PC-9 (cell line): ENCODE measurements around the gene ABLIM1. TPM values are rescaled to one million over a fixed set of nuclear protein-coding genes. Genes with fewer than 3 reads are reported as not detected.

Experiments
- BruUV-seq: library from RNA; stranded (reverse); fragments of 400-500 nt; replicated peaks from 2 replicates; lab custom pipeline; 2021; lab: Mats Ljungman, UMichigan
- CTCF ChIA-PET: fragments of 300-600 bp; sonication (Branson Sonifier 250); formaldehyde crosslinking; loops from one replicate; lab custom pipeline; 2022; ENCODE audit warnings: antibody characterized with exemption; lab: Charles Lee
- POLR2A ChIA-PET: fragments of 300-600 bp; sonication (Branson Sonifier 250); formaldehyde crosslinking; loops from one replicate; lab custom pipeline; 2022; ENCODE audit warnings: antibody characterized with exemption; ENCODE audit not compliant: unreplicated experiment; lab: Charles Lee
- DNase-seq, 2 experiments: peaks; one replicate each; pipeline versions ENCODE4 v3.0.0 to v3.0.0-alpha.2; 2015 to 2022; ENCODE audit warnings: mixed read lengths in 1 of 2
- H2AFZ ChIP-seq: fragments of 200-600 bp; sonication (generic); 2 replicates; pipeline ENCODE4 v1.8.1; 2017; ENCODE audit warnings: antibody characterized with exemption
- H3F3A ChIP-seq: fragments of 200-600 bp; sonication (generic); 2 replicates; pipeline ENCODE4 v1.8.1; 2017; ENCODE audit warnings: antibody characterized with exemption, mild to moderate bottlenecking, low read depth; ENCODE audit not compliant: insufficient read depth
- H3K27ac ChIP-seq: fragments of 200-600 bp; sonication (generic); 2 replicates; pipeline ENCODE4 v1.6.1; 2016; ENCODE audit warnings: mixed run types
- H3K27me3 ChIP-seq: fragments of 200-600 bp; sonication (generic); 2 replicates; pipeline ENCODE4 v1.6.1; 2016; ENCODE audit warnings: low read depth, mixed run types; ENCODE audit not compliant: insufficient read depth
- H3K36me3 ChIP-seq: fragments of 200-600 bp; sonication (generic); 2 replicates; pipeline ENCODE4 v1.6.1; 2016; ENCODE audit warnings: low read depth, mixed run types
- H3K4me1 ChIP-seq: fragments of 200-600 bp; sonication (generic); replicated peaks from 2 replicates; pipeline ENCODE4 v1.6.1; 2016; ENCODE audit warnings: mixed run types; ENCODE audit not compliant: insufficient read depth
- H3K4me2 ChIP-seq: fragments of 200-600 bp; sonication (generic); 2 replicates; pipeline ENCODE4 v1.6.1; 2017; ENCODE audit warnings: mixed run types
- H3K4me3 ChIP-seq: fragments of 200-600 bp; sonication (generic); 2 replicates; pipeline ENCODE4 v1.6.1; 2016; ENCODE audit warnings: mixed run types
- H3K79me2 ChIP-seq: fragments of 200-600 bp; sonication (generic); 2 replicates; pipeline ENCODE4 v1.6.1; 2017; ENCODE audit warnings: low read depth, mixed run types
- H3K9me2 ChIP-seq: fragments of 200-600 bp; sonication (generic); 2 replicates; pipeline ENCODE4 v1.8.1; 2017; ENCODE audit warnings: mild to moderate bottlenecking; ENCODE audit not compliant: insufficient read depth
- H3K9me3 ChIP-seq: fragments of 200-600 bp; sonication (generic); 2 replicates; pipeline ENCODE4 v1.8.1; 2016; ENCODE audit warnings: low read depth; ENCODE audit not compliant: insufficient read depth
- H4K20me1 ChIP-seq: fragments of 200-600 bp; sonication (generic); 2 replicates; pipeline ENCODE4 v1.8.1; 2017; ENCODE audit not compliant: insufficient read depth
- EZH2 ChIP-seq: fragments of 200-600 bp; sonication (generic); IDR thresholded peaks from 2 replicates; pipeline ENCODE4 v1.8.0; 2017; ENCODE audit warnings: antibody characterized with exemption, low read depth
- intact Hi-C: fragments of 100-400 bp; cut with micrococcal nuclease; formaldehyde crosslinking; loops from one replicate; pipeline ENCODE4 v1.10.0; 2022; ENCODE audit not compliant: unreplicated experiment
- total RNA-seq: library from RNA; stranded (reverse); gene quantifications from 2 replicates; pipeline ENCODE4 v1.2.3, GENCODE V29; 2021
- TF ChIP-seq, protein P1 (sequence below): fragments of 200-600 bp; sonication (generic); conservative IDR thresholded peaks from 2 replicates; pipeline ENCODE4 v1.6.1; 2017; ENCODE audit warnings: mixed run types, antibody characterized with exemption, mild to moderate bottlenecking, moderate library complexity

The ABLIM1 gene
- total RNA-seq, 1 experiment from 2014 or later, result 68.7 TPM

DNA sequence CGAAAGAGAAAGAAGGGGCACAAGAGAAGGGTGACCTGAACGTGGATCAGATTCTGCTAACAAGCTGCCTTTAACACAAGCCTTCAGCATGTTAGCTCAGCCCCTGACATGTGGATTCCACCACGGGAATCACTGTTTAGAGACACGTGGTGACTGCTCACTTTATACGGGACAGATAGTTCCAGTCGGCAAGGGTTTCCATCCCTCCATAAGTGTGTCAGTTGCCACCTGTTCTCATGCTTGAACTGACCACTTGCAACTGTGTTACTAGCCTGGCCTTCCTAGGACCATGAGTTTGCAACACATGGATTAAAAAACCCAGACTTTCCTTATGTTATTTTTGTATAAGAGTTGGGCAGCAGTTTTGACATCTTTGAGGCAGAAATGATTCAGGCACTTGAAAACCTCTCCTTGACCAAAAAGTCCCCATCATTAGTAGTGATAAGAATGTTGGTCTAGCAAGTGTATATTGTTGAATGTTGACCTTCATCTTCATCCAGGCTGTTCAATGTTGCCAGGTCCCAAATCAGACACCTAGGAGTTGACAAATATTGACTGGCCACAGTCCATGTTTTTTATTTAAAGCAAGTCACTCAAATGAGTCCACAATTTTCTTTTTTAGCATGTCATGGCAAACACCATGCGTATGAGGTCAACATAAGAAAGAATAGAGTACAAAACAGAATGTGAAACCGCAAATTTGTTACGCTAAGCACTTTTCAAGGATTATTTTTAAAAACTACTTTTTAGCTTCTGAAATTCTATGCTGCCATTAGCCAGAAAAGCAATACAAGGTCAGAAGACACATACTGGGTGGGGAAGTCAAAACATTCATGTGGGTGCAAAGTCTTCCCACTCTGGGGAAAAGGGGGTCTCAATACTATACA lies 101.6 kb downstream of the ABLIM1 start:
- TF ChIP-seq, protein P1, sequence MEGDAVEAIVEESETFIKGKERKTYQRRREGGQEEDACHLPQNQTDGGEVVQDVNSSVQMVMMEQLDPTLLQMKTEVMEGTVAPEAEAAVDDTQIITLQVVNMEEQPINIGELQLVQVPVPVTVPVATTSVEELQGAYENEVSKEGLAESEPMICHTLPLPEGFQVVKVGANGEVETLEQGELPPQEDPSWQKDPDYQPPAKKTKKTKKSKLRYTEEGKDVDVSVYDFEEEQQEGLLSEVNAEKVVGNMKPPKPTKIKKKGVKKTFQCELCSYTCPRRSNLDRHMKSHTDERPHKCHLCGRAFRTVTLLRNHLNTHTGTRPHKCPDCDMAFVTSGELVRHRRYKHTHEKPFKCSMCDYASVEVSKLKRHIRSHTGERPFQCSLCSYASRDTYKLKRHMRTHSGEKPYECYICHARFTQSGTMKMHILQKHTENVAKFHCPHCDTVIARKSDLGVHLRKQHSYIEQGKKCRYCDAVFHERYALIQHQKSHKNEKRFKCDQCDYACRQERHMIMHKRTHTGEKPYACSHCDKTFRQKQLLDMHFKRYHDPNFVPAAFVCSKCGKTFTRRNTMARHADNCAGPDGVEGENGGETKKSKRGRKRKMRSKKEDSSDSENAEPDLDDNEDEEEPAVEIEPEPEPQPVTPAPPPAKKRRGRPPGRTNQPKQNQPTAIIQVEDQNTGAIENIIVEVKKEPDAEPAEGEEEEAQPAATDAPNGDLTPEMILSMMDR, result no peak
- no peak for TF ChIP-seq EZH2
- BruUV-seq, result no TSS peak
- intact Hi-C loops, result loop anchor here (10.0 kb wide), 1 partner anchor 568 kb away; no protein-coding TSS in a partner anchor
- H3K4me1 ChIP-seq, result no peaks in the 10 kb centered on the region
- no peaks in the 10 kb centered on the region for H4K20me1 ChIP-seq
- H3K4me2 ChIP-seq, result no peak overlapping the region
- H3K79me2 ChIP-seq, result no peaks in the 10 kb centered on the region
- no peaks in the 10 kb centered on the region for H3K36me3 ChIP-seq
- no peaks in the 10 kb centered on the region for H3K27me3 ChIP-seq
- CTCF ChIA-PET, result no interaction called here
- no peak for DNase-seq
- POLR2A ChIA-PET, result no interaction called here
- H3F3A ChIP-seq, result no peaks in the 10 kb centered on the region
- H3K9me3 ChIP-seq, result no peaks in the 10 kb centered on the region
- H3K4me3 ChIP-seq, result no peak overlapping the region
- no peak overlapping the region for H2AFZ ChIP-seq
- no peaks in the 10 kb centered on the region for H3K9me2 ChIP-seq
- H3K27ac ChIP-seq, result no peak overlapping the region

DNA sequence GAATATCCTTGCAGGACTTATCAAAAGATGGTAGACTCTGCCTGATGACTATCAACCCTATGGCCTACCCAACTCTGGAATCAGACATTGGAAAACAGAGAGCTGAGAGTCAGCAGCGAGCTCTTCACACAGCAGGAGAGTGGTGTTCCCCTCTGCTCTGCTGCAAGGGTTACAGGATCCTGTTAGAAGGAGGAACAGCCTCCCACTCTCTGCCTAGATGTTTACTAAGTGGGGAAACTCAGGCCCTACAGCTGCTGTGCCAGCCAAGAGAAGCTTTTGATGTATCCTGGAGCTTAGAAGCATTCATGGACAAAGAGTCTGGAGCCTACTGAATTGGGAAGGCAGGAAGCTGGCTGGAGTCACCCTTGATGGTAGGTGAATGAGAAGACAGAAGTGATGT lies 104.6 kb downstream of the ABLIM1 start:
- Histone ChIP-seq H3K79me2 (no peaks in the 10 kb centered on the region), H4K20me1 (no peaks in the 10 kb centered on the region), H3K27me3 (no peaks in the 10 kb centered on the region), H3K9me3 (no peaks in the 10 kb centered on the region), H3K36me3 (no peaks in the 10 kb centered on the region), H3K4me3 (no peak overlapping the region), H3F3A (no peaks in the 10 kb centered on the region), H3K4me1 (no peaks in the 10 kb centered on the region), H3K4me2 (no peak overlapping the region), H3K27ac (no peak overlapping the region), H3K9me2 (no peaks in the 10 kb centered on the region), H2AFZ (no peak overlapping the region)
- POLR2A ChIA-PET, result no interaction called here
- no peak for DNase-seq
- CTCF ChIA-PET, result no interaction called here
- TF ChIP-seq, protein P1, result no peak
- TF ChIP-seq EZH2, result no peak
- intact Hi-C loops, result loop anchor here (2.0 to 10.0 kb wide), 3 partner anchors 79 to 571 kb away; no protein-coding TSS in a partner anchor
- BruUV-seq, result no TSS peak

GRCh38 chr10:114552050-114552449 lies 106.0 kb downstream of the ABLIM1 start:
- H3K27me3 ChIP-seq, result no peaks in the 10 kb centered on the region
- DNase-seq, result no peak
- no peak overlapping the region for H3K4me2 ChIP-seq
- POLR2A ChIA-PET, result no interaction called here
- H2AFZ ChIP-seq, result no peak overlapping the region
- no peaks in the 10 kb centered on the region for H3K36me3 ChIP-seq
- no peaks in the 10 kb centered on the region for H3K9me3 ChIP-seq
- no peak overlapping the region for H3K27ac ChIP-seq
- H3K79me2 ChIP-seq, result no peaks in the 10 kb centered on the region
- TF ChIP-seq EZH2, result no peak
- TF ChIP-seq, protein P1, result no peak
- BruUV-seq, result no TSS peak
- intact Hi-C loops, result loop anchor here (2.0 to 10.0 kb wide), 3 partner anchors 81 to 573 kb away; no protein-coding TSS in a partner anchor
- H3K4me1 ChIP-seq, result no peaks in the 10 kb centered on the region
- H3F3A ChIP-seq, result no peaks in the 10 kb centered on the region
- no peak overlapping the region for H3K4me3 ChIP-seq
- no peaks in the 10 kb centered on the region for H3K9me2 ChIP-seq
- no peaks in the 10 kb centered on the region for H4K20me1 ChIP-seq
- CTCF ChIA-PET, result no interaction called here
